ENCODE data around the gene PALS1. TPM values are rescaled to one million over a fixed set of nuclear protein-coding genes. Genes with fewer than 3 reads are reported as not detected.

Gene PALS1
- total RNA-seq, 6 experiments from 2014 or later = 9.7 to 15.7 (median 14.7) TPM

- H3K4me1 ChIP-seq = peaks cover 0 to 8% (median 1%) of the 10 kb centered on the region in 4 donors
- H3K27me3 ChIP-seq = no peaks in the 10 kb centered on the region
- no peaks in the 10 kb centered on the region for H3K9me3 ChIP-seq
- no peaks in the 10 kb centered on the region for H3K36me3 ChIP-seq
- 4% methylated on average over 4 of the region's 4 CpGs for WGBS (ENCODE audit: insufficient coverage, low coverage, low lambda C conversion rate, missing lambda C conversion rate)
- DNase-seq = no peak
- no peak for TF ChIP-seq CTCF (IDR thresholded peaks at IDR 0.05)
- no peak for TF ChIP-seq POLR2A (IDR thresholded peaks at IDR 0.05)
- peak overlapping the region; percentile 96 to 98 (median 98) for H3K27ac ChIP-seq
- no peak for ATAC-seq
- H3K4me3 ChIP-seq = peak overlapping the region; percentile 87 to 91 (median 87)
- intact Hi-C loops (cut with DNase I) = no loop called here
Measured at GRCh38 chr14:67242168-67242420, 859 bp downstream of the PALS1 start.

- Histone ChIP-seq H3K36me3 (no peaks in the 10 kb centered on the region), H3K4me3 (no peak overlapping the region), H3K27ac (no peak overlapping the region), H3K27me3 (no peaks in the 10 kb centered on the region), H3K9me3 (no peaks in the 10 kb centered on the region), H3K4me1 (peaks cover 0 to 8% (median under 1%) of the 10 kb centered on the region in 4 donors)
- no peak for ATAC-seq
- no peak for TF ChIP-seq CTCF (IDR thresholded peaks at IDR 0.05)
- intact Hi-C loops (cut with DNase I) = no loop called here
- DNase-seq = no peak
- 67% methylated on average over 1 of the region's 1 CpG for WGBS (ENCODE audit: insufficient coverage, low coverage, low lambda C conversion rate, missing lambda C conversion rate)
Measured at GRCh38 chr14:67245104-67245503, 3.9 kb downstream of the PALS1 start.

GRCh38 chr14:67251573-67252226 lies 10.5 kb downstream of the PALS1 start:
- Histone ChIP-seq H3K27ac (no peak overlapping the region), H3K9me3 (no peaks in the 10 kb centered on the region), H3K4me3 (no peak overlapping the region), H3K27me3 (no peaks in the 10 kb centered on the region), H3K4me1 (peaks cover 0 to 11% (median 3%) of the 10 kb centered on the region in 4 donors), H3K36me3 (no peaks in the 10 kb centered on the region)
- TF ChIP-seq POLR2A (IDR thresholded peaks at IDR 0.05) (no peak), CTCF (IDR thresholded peaks at IDR 0.05) (no peak)
- intact Hi-C loops (cut with DNase I) = no loop called here
- DNase-seq (no peak), ATAC-seq (no peak)
- 95% methylated on average over 2 of the region's 2 CpGs for WGBS (ENCODE audit: insufficient coverage, low coverage, low lambda C conversion rate, missing lambda C conversion rate)

- no peaks in the 10 kb centered on the region for H3K27me3 ChIP-seq
- H3K9me3 ChIP-seq = no peaks in the 10 kb centered on the region
- no peak for ATAC-seq
- H3K4me1 ChIP-seq = peaks cover 0 to 11% (median 3%) of the 10 kb centered on the region in 4 donors
- no peak for DNase-seq
- TF ChIP-seq CTCF (IDR thresholded peaks at IDR 0.05) (no peak), POLR2A (IDR thresholded peaks at IDR 0.05) (no peak)
- 85% methylated on average over 2 of the region's 2 CpGs for WGBS (ENCODE audit: insufficient coverage, low coverage, low lambda C conversion rate, missing lambda C conversion rate)
- H3K27ac ChIP-seq = no peak overlapping the region
- intact Hi-C loops (cut with DNase I) = no loop called here
- H3K36me3 ChIP-seq = no peaks in the 10 kb centered on the region
- H3K4me3 ChIP-seq = no peak overlapping the region
Measured at GRCh38 chr14:67253076-67253635, 11.9 kb downstream of the PALS1 start.

Data from right lobe of liver (tissue), 6 donors.